GM19468 (cell line): ENCODE measurements around the gene TMTC4.
"Not testable (repeated sequence)": the region's sequence is repeated elsewhere in the genome, so short reads cannot be mapped to it uniquely, and the experiment has no call there.

Experiments used
- ATAC-seq: cut with Tn5 transposase; IDR thresholded peaks from one replicate; pipeline ENCODE4 v1.9.1; 2021; ENCODE audit warnings: mild to moderate bottlenecking, moderate library complexity, moderate number of reproducible peaks; ENCODE audit not compliant: unreplicated experiment; ENCODE audit errors: extremely low read depth

The TMTC4 gene

GRCh38 chr13:100636441-100636840 lies 38.2 kb downstream of the TMTC4 start:
- no peak for ATAC-seq

GRCh38 chr13:100636004-100636403 lies 38.6 kb downstream of the TMTC4 start:
- ATAC-seq, result no peak

GRCh38 chr13:100634696-100635095 lies 39.9 kb downstream of the TMTC4 start:
- ATAC-seq, result no peak

GRCh38 chr13:100633461-100633860 lies 41.1 kb downstream of the TMTC4 start:
- ATAC-seq, result no peak

- ATAC-seq, result no peak
Measured at GRCh38 chr13:100630555-100630954, 44.0 kb downstream of the TMTC4 start.

- ATAC-seq, result no peak
Measured at GRCh38 chr13:100627120-100627519, 47.5 kb downstream of the TMTC4 start.

- ATAC-seq, result no peak
Measured at GRCh38 chr13:100625447-100625846, 49.1 kb downstream of the TMTC4 start.

GRCh38 chr13:100620792-100621191 lies 53.8 kb downstream of the TMTC4 start:
- ATAC-seq, result no peak

- no peak for ATAC-seq
Measured at GRCh38 chr13:100619940-100620339, 54.7 kb downstream of the TMTC4 start.

GRCh38 chr13:100618897-100619296 lies 55.7 kb downstream of the TMTC4 start:
- ATAC-seq, result not testable (repeated sequence)

- ATAC-seq, result no peak
Measured at GRCh38 chr13:100613031-100613430, 61.6 kb downstream of the TMTC4 start.

- ATAC-seq, result no peak
Measured at GRCh38 chr13:100611678-100612492, 62.7 kb downstream of the TMTC4 start.

GRCh38 chr13:100610391-100611347 lies 63.9 kb downstream of the TMTC4 start:
- peak; percentile 16 for ATAC-seq

GRCh38 chr13:100608906-100609305 lies 65.7 kb downstream of the TMTC4 start:
- peak; percentile 62 for ATAC-seq

GRCh38 chr13:100608489-100608888 lies 66.1 kb downstream of the TMTC4 start:
- no peak for ATAC-seq

- no peak for ATAC-seq
Measured at GRCh38 chr13:100604918-100605710, 69.5 kb downstream of the TMTC4 start.

GRCh38 chr13:100602493-100603111 lies 72.0 kb downstream of the TMTC4 start:
- no peak for ATAC-seq

GRCh38 chr13:100601716-100602115 lies 72.9 kb downstream of the TMTC4 start:
- no peak for ATAC-seq

- no peak for ATAC-seq
Measured at GRCh38 chr13:100600915-100601314, 73.7 kb downstream of the TMTC4 start.

GRCh38 chr13:100600461-100600860 lies 74.1 kb downstream of the TMTC4 start:
- no peak for ATAC-seq
